Natural killer cell (primary cell): ENCODE results near the gene APBA2. TPM values are rescaled to one million over a fixed set of nuclear protein-coding genes. Genes with fewer than 3 reads are reported as not detected.

ENCODE experiments used
- ATAC-seq, 3 donors: fragments of 150-1000 bp in 2 of 3; fragments of 200-7000 bp in 1 of 3; cut with Tn5 transposase; 1 replicate in 1 of 3; 2 replicates in 2 of 3; pipeline ENCODE4 v1.10.0; 2021; ENCODE audit warnings: mild to moderate bottlenecking in 2 of 3, moderate library complexity in 2 of 3
- DNase-seq, 2 donors: peaks; one replicate each; pipeline versions ENCODE4 v3.0.0 to v3.0.0-alpha.2; 2013 to 2021; ENCODE audit warnings: mixed read lengths in 1 of 2
- H3K27ac ChIP-seq: one replicate; pipeline ENCODE4 v1.5.1; 2013; ENCODE audit warnings: mild to moderate bottlenecking, low read length
- H3K27me3 ChIP-seq: one replicate; pipeline ENCODE4 v1.6.1; 2013; ENCODE audit warnings: low read length; ENCODE audit not compliant: control insufficient read depth, insufficient read depth
- H3K36me3 ChIP-seq: one replicate; pipeline ENCODE4 v1.6.1; 2013; ENCODE audit warnings: low read length; ENCODE audit not compliant: control insufficient read depth, insufficient read depth
- H3K4me1 ChIP-seq: one replicate; pipeline ENCODE4 v1.6.1; 2013; ENCODE audit warnings: low read length; ENCODE audit not compliant: control insufficient read depth, insufficient read depth
- H3K4me3 ChIP-seq: one replicate; pipeline ENCODE4 v1.5.1; 2013; ENCODE audit warnings: low read length
- H3K9me3 ChIP-seq: one replicate; pipeline ENCODE4 v1.6.1; 2013; ENCODE audit warnings: low read length; ENCODE audit not compliant: control insufficient read depth, insufficient read depth
- H3K27ac Mint-ChIP-seq, 2 donors: one replicate each; pipeline ENCODE4 v1.8.0; 2022; ENCODE audit warnings: mild to moderate bottlenecking in 2 of 2, mixed read lengths in 2 of 2, moderate library complexity in 1 of 2
- H3K27me3 Mint-ChIP-seq, 2 donors: one replicate each; pipeline ENCODE4 v1.8.0; 2022; ENCODE audit warnings: low read depth in 2 of 2, mixed read lengths in 2 of 2
- H3K36me3 Mint-ChIP-seq: one replicate; pipeline ENCODE4 v1.8.0; 2022; ENCODE audit warnings: mixed read lengths
- H3K4me1 Mint-ChIP-seq, 2 donors: one replicate each; pipeline ENCODE4 v1.8.0; 2022; ENCODE audit warnings: mixed read lengths in 2 of 2
- H3K4me3 Mint-ChIP-seq: one replicate; pipeline ENCODE4 v1.8.0; 2022; ENCODE audit warnings: mild to moderate bottlenecking, moderate library complexity, mixed read lengths
- H3K9me3 Mint-ChIP-seq, 2 donors: one replicate each; pipeline ENCODE4 v1.8.0; 2022; ENCODE audit warnings: mixed read lengths in 2 of 2
- CTCF ChIP-seq: fragments of 200-600 bp; IDR thresholded peaks from one replicate; pipeline ENCODE4 v1.8.0; 2022; ENCODE audit warnings: antibody characterized with exemption
- WGBS: methylation state at CpG from one replicate; pipeline ENCODE4 v1.1.7; 2013; ENCODE audit warnings: missing lambda C conversion rate; ENCODE audit not compliant: insufficient coverage; 5-methylcytosine and 5-hydroxymethylcytosine counted together
- intact Hi-C: fragments of 100-400 bp; cut with micrococcal nuclease; formaldehyde crosslinking; loops from one replicate; pipeline ENCODE4 v1.14.2; 2022
- total RNA-seq, 4 donors: library from RNA; stranded (reverse); fragments of 120-200 nt in 1 of 4; gene quantifications; one replicate each; pipeline versions ENCODE4 v1.2.3 to v1.2.4, GENCODE V29; 2013 to 2022

APBA2 gene
- total RNA-seq, 3 donors from 2014 or later (not counting 1 experiment from before 2014, with no cell fraction given): 96.4 to 119 (median 97.9) TPM

DNA sequence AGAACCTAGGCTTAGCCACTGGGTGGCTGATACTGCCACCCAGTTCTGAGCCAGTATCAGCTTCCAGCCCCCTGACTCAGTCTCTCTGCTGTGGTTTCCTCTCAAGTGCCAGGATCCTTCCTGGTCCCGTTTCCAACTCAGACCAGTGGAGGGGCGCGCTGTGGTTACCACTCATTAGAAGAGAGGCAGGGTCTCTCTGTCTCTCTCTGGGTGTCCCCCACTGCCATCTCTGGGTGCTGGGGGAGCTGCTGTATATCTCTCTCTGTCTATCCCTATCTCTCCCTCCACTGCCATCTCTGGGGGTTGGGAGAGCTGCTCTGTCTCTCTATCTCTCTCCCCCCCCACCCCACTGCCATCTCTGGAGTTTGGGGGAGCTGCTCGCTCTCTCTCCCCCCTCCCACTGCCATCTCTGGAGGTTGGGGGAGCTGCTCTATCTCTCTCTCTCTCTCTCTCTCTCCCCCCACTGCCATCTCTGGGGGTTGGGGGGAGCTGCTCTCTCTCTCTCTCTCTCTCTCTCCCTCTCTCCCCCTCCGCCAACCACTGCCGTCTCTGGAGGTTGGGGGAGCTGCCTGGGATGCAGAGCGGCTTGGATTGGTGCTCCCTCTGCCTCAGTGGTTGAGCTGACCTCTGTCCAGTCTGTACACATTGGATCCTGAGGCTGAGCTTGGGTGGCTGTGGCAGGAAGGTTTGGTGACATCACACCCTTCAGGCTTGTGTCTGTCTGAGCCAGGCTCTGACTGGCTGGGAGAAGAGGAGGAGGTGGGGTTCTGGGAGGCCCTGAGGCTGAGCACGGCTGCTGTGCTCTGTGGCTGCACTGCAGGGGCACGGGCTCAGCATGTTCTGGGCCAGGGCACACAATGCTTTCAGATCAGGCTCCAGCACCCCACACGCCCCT is 98.9 kb downstream of the APBA2 start:
- Histone ChIP-seq H3K36me3 (no peaks in the 10 kb centered on the region), H3K27me3 (no peaks in the 10 kb centered on the region), H3K4me3 (no peak overlapping the region), H3K4me1 (peaks cover 38% of the 10 kb centered on the region), H3K9me3 (no peaks in the 10 kb centered on the region), H3K27ac (no peak overlapping the region)
- peak in 1 of 2 donors; percentile 63 for DNase-seq
- Mint-ChIP-seq H3K9me3 (no peaks in the 10 kb centered on the region), H3K36me3 (no peaks in the 10 kb centered on the region), H3K4me1 (peaks cover 55 to 59% of the 10 kb centered on the region in 2 donors), H3K27me3 (peaks cover 0 to 4% of the 10 kb centered on the region in 2 donors), H3K4me3 (peak overlapping the region; percentile 91), H3K27ac (peak overlapping the region; percentile 94)
- 72% methylated on average over 8 of the region's 10 CpGs for WGBS
- peak; percentile 57 to 65 (median 61) for ATAC-seq
- intact Hi-C loops: no loop called here
- TF ChIP-seq CTCF: no peak

DNA sequence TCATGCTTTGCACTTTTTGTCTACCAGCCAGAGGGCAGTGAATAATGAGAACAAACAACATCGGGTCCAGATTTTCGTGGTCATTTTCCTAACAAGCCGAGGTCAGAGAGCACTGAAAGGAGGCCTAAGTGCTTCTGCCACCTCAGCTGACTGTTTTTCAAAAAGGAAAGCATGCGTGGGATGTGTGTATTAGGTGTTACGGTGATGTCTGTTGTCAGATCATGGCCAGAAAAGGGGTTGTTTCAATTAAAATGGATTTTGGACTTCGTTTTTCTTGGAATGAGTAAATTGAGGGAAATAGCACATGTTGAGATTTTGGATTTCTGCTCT is 99.5 kb downstream of the APBA2 start:
- Mint-ChIP-seq H3K27ac (peak overlapping the region; percentile 94), H3K27me3 (peaks cover 0 to 4% of the 10 kb centered on the region in 2 donors), H3K4me1 (peaks cover 55 to 57% of the 10 kb centered on the region in 2 donors), H3K36me3 (no peaks in the 10 kb centered on the region), H3K9me3 (no peaks in the 10 kb centered on the region), H3K4me3 (peak overlapping the region; percentile 91)
- Histone ChIP-seq H3K36me3 (no peaks in the 10 kb centered on the region), H3K27me3 (no peaks in the 10 kb centered on the region), H3K4me1 (peaks cover 38% of the 10 kb centered on the region), H3K4me3 (no peak overlapping the region), H3K9me3 (no peaks in the 10 kb centered on the region), H3K27ac (no peak overlapping the region)
- no peak for DNase-seq
- TF ChIP-seq CTCF: no peak
- 60% methylated on average over 6 of the region's 6 CpGs for WGBS
- intact Hi-C loops: no loop called here
- ATAC-seq: no peak

DNA sequence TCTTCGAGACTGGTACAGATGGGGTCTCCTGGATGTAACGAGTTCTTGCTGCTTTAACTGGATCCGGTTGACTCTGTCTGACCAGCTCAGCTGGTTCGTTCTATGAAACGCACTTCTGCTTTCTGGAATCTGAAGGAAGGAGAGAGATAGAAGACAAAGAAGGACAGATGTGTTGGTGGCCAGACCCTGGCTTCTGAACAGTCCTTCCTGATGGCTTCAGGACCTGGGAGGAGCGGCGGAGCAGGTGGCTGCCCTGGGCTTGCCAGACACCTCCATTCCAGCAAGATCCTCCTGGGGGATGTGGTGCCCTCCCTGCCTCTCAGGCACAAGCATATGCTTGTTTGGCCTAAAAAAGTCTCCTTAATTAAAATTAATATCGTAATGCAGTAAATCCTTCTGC is 99.9 kb downstream of the APBA2 start:
- H3K27ac Mint-ChIP-seq: peak overlapping the region; percentile 94
- peak overlapping the region; percentile 91 for H3K4me3 Mint-ChIP-seq
- no peaks in the 10 kb centered on the region for H3K36me3 ChIP-seq
- DNase-seq: no peak
- H3K27me3 ChIP-seq: no peaks in the 10 kb centered on the region
- peaks cover 0 to 4% of the 10 kb centered on the region in 2 donors for H3K27me3 Mint-ChIP-seq
- H3K4me3 ChIP-seq: no peak overlapping the region
- H3K4me1 ChIP-seq: peaks cover 38% of the 10 kb centered on the region
- WGBS: 91% methylated on average over 8 of the region's 8 CpGs
- no peaks in the 10 kb centered on the region for H3K9me3 ChIP-seq
- no peak for ATAC-seq
- H3K36me3 Mint-ChIP-seq: no peaks in the 10 kb centered on the region
- H3K9me3 Mint-ChIP-seq: no peaks in the 10 kb centered on the region
- no peak for TF ChIP-seq CTCF
- peaks cover 51 to 56% of the 10 kb centered on the region in 2 donors for H3K4me1 Mint-ChIP-seq
- intact Hi-C loops: no loop called here
- H3K27ac ChIP-seq: peak overlapping the region; percentile 53
